OCI-LY1 (cell line): ENCODE data around the gene ELMO3.

Experiments
- EZH2 ChIP-seq: fragments of 200-600 bp; sonication (generic), shearing (Covaris generic); IDR thresholded peaks from 2 replicates; pipeline ENCODE4 v1.8.0; 2017; ENCODE audit warnings: borderline replicate concordance, mixed run types, mild to moderate bottlenecking, antibody characterized with exemption, low read length, moderate library complexity, mixed read lengths
- TF ChIP-seq, protein P1 (sequence below): fragments of 200-600 bp; sonication (generic), shearing (Covaris generic); IDR thresholded peaks from 2 replicates; pipeline ENCODE4 v1.5.1; 2017; ENCODE audit warnings: mild to moderate bottlenecking, antibody characterized with exemption, low read length, moderate library complexity, mixed read lengths

DNA sequence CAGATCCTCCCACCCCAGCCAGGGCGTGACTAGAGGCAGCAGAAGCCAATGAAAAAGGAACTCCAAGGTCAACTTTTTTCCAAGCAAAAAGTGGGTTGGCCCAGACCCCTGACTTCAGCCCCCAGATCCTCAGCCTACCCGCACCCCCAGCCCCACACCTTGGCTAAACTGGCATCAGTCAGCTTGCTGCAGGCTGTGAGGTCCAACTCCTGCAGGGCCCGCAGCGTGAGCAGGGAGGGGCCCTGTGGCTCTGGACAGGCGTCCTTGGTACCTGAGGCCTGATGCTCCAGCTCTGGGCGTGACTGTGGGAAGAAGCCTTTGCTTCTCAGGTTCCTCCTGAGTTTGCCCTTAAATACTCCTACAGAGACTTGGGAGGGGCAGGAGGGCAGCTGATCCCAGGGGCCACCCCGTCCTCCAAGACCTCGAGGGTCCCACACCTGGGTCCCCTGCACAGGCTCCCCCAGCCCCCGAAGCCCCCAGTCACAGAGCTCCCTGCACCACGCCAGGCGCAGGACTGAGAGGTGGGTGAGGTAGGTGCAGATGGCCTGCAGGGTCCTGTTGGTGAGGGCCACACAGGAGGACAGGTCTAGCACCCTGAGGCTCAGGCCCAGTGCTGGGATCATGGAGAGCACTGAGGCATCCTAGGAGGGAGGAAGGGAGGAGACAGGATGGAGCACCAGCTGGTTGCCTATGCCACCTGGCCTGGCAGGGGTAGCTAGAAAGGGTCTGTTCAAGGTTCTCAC, 9.4 kb downstream of the ELMO3 start:
- TF ChIP-seq, protein P1, sequence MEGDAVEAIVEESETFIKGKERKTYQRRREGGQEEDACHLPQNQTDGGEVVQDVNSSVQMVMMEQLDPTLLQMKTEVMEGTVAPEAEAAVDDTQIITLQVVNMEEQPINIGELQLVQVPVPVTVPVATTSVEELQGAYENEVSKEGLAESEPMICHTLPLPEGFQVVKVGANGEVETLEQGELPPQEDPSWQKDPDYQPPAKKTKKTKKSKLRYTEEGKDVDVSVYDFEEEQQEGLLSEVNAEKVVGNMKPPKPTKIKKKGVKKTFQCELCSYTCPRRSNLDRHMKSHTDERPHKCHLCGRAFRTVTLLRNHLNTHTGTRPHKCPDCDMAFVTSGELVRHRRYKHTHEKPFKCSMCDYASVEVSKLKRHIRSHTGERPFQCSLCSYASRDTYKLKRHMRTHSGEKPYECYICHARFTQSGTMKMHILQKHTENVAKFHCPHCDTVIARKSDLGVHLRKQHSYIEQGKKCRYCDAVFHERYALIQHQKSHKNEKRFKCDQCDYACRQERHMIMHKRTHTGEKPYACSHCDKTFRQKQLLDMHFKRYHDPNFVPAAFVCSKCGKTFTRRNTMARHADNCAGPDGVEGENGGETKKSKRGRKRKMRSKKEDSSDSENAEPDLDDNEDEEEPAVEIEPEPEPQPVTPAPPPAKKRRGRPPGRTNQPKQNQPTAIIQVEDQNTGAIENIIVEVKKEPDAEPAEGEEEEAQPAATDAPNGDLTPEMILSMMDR = no peak
- TF ChIP-seq EZH2 = no peak
